Neural progenitor cell (in vitro differentiated cells): ENCODE results near the gene CCKAR.

Source experiments
- CTCF ChIP-seq: fragments of 200-600 bp; sonication (generic); IDR thresholded peaks from 2 replicates; pipeline ENCODE4 v1.5.1; 2017; ENCODE audit warnings: antibody characterized with exemption, mild to moderate bottlenecking
- EZH2 ChIP-seq: fragments of 200-600 bp; sonication (generic); IDR thresholded peaks from 2 replicates; pipeline ENCODE4 v1.6.1; 2017; ENCODE audit warnings: antibody characterized with exemption, mild to moderate bottlenecking, moderate library complexity
- EZH2phosphoT487 ChIP-seq: fragments of 200-600 bp; sonication (generic); IDR thresholded peaks from 2 replicates; pipeline ENCODE4 v1.6.1; 2017; ENCODE audit warnings: antibody characterized with exemption

GRCh38 chr4:26463386-26463785, 26.9 kb downstream of the CCKAR start:
- TF ChIP-seq CTCF: no peak
- TF ChIP-seq EZH2: no peak
- TF ChIP-seq EZH2phosphoT487: no peak
